ENCODE data around the gene KIF26A.

KIF26A gene

DNA sequence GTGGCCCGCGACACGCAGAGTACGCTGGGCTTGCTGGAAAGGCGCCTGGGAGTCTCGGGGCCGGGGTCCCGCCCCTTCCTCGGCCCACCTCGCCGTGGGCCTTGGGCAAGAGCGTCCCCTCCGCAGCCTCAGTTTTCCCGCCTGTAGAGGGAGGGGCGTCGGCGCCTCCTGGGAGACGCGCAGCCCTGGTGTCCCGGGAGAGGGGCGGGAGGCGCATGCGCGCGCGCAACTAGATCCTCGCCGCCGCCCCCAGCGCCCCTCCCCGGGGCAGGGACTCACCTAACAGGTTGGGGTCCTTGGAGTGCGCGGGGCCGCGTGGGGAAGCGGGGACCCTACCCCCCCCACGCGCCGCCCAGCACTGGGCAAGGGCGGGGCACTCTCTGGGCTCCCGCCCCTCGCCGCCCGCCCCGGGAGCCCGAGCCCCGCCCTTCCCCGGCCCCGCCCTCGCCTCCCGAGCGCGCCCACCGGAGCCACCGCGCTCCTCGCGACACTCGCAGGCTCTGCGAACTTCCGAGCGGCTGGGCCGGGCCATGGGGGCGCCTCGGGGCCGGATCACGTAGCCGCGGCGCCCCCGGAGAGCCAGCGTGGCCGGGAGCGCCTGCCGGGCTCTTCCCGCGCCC lies at the start of gene KIF26A:
TSS of gene KIF26A (plus strand) at position 490 of the 620 bp plus-strand sequence. CDS start 136 bp downstream, outside the sequence.
- Histone ChIP-seq H3K9ac (ENCODE audit: low read length) (no peak within 1 kb of the TSS), H3K27me3 (ENCODE audit: low read length) (no peaks in the 10 kb centered on the region), H3K9me2 (replicated peaks; ENCODE audit: insufficient read depth, low read length) (no peaks in the 10 kb centered on the region), H4K20me1 (ENCODE audit: low read depth, low read length) (no peaks in the 10 kb centered on the region), H2AFZ (ENCODE audit: low read depth, low read length, severe bottlenecking) (no peak within 1 kb of the TSS), H3K4me3 (ENCODE audit: insufficient read depth, low read length, poor library complexity, severe bottlenecking) (no peak within 1 kb of the TSS), H3F3A (ENCODE audit: insufficient read depth) (no peaks in the 10 kb centered on the region), H3K4me2 (ENCODE audit: low read depth, low read length, poor library complexity, severe bottlenecking) (no peak within 1 kb of the TSS), H3K79me2 (ENCODE audit: insufficient read depth, low read length) (no peaks in the 10 kb centered on the region), H3K27ac (ENCODE audit: low read depth, low read length) (no peak within 1 kb of the TSS), H3K36me3 (ENCODE audit: low read length) (no peaks in the 10 kb centered on the region), H3K9me3 (ENCODE audit: insufficient read depth, low read length) (no peaks in the 10 kb centered on the region)
- TF ChIP-seq, protein P1, sequence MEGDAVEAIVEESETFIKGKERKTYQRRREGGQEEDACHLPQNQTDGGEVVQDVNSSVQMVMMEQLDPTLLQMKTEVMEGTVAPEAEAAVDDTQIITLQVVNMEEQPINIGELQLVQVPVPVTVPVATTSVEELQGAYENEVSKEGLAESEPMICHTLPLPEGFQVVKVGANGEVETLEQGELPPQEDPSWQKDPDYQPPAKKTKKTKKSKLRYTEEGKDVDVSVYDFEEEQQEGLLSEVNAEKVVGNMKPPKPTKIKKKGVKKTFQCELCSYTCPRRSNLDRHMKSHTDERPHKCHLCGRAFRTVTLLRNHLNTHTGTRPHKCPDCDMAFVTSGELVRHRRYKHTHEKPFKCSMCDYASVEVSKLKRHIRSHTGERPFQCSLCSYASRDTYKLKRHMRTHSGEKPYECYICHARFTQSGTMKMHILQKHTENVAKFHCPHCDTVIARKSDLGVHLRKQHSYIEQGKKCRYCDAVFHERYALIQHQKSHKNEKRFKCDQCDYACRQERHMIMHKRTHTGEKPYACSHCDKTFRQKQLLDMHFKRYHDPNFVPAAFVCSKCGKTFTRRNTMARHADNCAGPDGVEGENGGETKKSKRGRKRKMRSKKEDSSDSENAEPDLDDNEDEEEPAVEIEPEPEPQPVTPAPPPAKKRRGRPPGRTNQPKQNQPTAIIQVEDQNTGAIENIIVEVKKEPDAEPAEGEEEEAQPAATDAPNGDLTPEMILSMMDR (IDR thresholded peaks at IDR 0.05; ENCODE audit: insufficient read depth, low read length, poor library complexity, severe bottlenecking) = no peak
- no peak for TF ChIP-seq EZH2phosphoT487 (conservative IDR thresholded peaks at IDR 0.05; ENCODE audit: low read length)

DNA sequence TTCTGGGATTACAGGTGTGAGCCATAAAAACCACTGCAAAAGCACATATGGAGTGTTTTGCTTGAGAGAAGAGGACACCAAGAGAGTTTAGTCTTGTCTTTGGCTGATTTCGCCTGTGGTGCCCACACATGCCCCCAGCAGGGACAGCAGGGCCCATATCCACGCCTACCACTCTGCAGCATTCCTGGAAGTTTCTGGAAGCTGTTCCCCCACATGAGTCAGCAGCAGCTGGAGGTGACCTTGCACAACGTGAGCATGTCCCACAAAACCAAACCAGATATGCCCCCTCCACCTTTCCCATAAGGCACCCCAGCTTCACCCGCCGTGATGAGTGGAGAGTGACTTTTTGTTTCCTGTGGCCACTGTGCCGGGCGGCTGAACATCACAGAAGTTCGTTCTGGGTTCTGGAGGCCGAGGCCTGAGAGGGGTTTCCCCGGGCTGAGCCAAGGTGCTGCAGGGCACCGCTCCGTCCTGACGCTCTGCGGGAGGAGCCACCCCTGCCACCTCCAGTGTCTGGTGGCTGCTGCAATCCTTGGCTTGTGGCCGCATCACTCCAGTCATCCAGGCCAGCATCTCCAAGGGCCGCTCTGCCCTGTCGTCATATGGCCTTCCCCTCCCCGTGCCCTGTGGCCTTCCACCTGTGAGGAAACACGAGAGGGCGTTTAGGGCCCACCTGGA lies 48.2 kb upstream of the KIF26A start:
- no peaks in the 10 kb centered on the region for H3K79me2 ChIP-seq (ENCODE audit: insufficient read depth, low read length)
- TF ChIP-seq, protein P1 (IDR thresholded peaks at IDR 0.05; ENCODE audit: insufficient read depth, low read length, poor library complexity, severe bottlenecking) = no peak
- no peak for TF ChIP-seq EZH2phosphoT487 (conservative IDR thresholded peaks at IDR 0.05; ENCODE audit: low read length)
- H3F3A ChIP-seq (ENCODE audit: insufficient read depth) = no peaks in the 10 kb centered on the region
- H3K27ac ChIP-seq (ENCODE audit: low read depth, low read length) = no peak overlapping the region
- H3K9me3 ChIP-seq (ENCODE audit: insufficient read depth, low read length) = no peaks in the 10 kb centered on the region
- no peaks in the 10 kb centered on the region for H3K27me3 ChIP-seq (ENCODE audit: low read length)
- no peaks in the 10 kb centered on the region for H3K36me3 ChIP-seq (ENCODE audit: low read length)
- no peak overlapping the region for H3K4me3 ChIP-seq (ENCODE audit: insufficient read depth, low read length, poor library complexity, severe bottlenecking)
- H3K9ac ChIP-seq (ENCODE audit: low read length) = no peak overlapping the region
- no peak overlapping the region for H2AFZ ChIP-seq (ENCODE audit: low read depth, low read length, severe bottlenecking)
- no peaks in the 10 kb centered on the region for H3K9me2 ChIP-seq (replicated peaks; ENCODE audit: insufficient read depth, low read length)
- no peak overlapping the region for H3K4me2 ChIP-seq (ENCODE audit: low read depth, low read length, poor library complexity, severe bottlenecking)
- no peaks in the 10 kb centered on the region for H4K20me1 ChIP-seq (ENCODE audit: low read depth, low read length)

DNA sequence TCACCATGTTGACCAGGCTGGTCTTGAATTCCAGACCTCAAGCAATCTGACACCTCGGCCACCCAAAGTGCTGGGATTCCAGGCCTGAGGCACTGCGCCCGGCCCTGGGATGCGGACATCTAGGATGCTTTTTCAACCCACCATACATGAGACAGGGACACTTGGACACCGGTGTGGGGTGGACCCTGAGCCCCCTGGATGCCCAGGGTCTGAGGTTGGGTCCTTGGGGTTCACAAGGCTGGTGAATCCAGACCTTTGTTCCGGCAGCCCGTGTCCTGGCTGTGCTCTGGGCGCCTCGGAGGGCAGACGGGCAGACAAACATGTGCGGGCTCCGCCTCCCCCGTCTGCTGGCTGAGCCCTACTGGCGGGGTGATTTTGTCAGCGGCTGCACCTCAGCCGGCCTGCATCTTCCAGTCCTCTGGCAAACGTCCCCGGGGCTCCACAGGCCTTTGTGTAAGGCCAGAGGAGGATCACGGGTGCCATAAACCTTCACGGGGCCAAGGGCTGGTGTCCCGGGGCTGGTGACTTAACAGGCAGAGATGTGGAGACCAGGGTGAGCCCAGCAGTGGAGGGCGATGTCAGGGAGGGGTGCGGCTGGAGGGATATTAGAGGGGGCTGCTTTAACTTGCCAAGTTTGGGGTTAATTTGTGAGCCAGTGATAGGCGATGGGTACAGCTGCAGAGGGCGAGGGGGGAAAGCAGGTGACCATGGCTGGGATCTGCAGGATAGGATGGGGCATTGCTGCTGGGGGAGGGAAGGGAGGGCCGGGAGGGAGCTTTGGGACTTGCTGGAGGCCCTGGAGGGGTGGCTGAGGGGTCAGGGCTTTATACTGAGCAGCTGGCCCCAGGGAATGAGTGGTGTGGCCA lies 47.1 kb upstream of the KIF26A start:
- Histone ChIP-seq H2AFZ (ENCODE audit: low read depth, low read length, severe bottlenecking) (no peak overlapping the region), H3K27me3 (ENCODE audit: low read length) (no peaks in the 10 kb centered on the region), H3K9ac (ENCODE audit: low read length) (no peak overlapping the region), H3K9me2 (replicated peaks; ENCODE audit: insufficient read depth, low read length) (no peaks in the 10 kb centered on the region), H3K4me3 (ENCODE audit: insufficient read depth, low read length, poor library complexity, severe bottlenecking) (no peak overlapping the region), H3K36me3 (ENCODE audit: low read length) (no peaks in the 10 kb centered on the region), H4K20me1 (ENCODE audit: low read depth, low read length) (no peaks in the 10 kb centered on the region), H3K4me2 (ENCODE audit: low read depth, low read length, poor library complexity, severe bottlenecking) (no peak overlapping the region), H3K27ac (ENCODE audit: low read depth, low read length) (no peak overlapping the region), H3F3A (ENCODE audit: insufficient read depth) (no peaks in the 10 kb centered on the region), H3K79me2 (ENCODE audit: insufficient read depth, low read length) (no peaks in the 10 kb centered on the region), H3K9me3 (ENCODE audit: insufficient read depth, low read length) (no peaks in the 10 kb centered on the region)
- no peak for TF ChIP-seq EZH2phosphoT487 (conservative IDR thresholded peaks at IDR 0.05; ENCODE audit: low read length)
- TF ChIP-seq, protein P1 (IDR thresholded peaks at IDR 0.05; ENCODE audit: insufficient read depth, low read length, poor library complexity, severe bottlenecking) = no peak
